ENCODE measurements around the gene C11orf24.

- no peak for TF ChIP-seq CTCF (IDR thresholded peaks at IDR 0.05)
- TF ChIP-seq EZH2 (IDR thresholded peaks at IDR 0.05; ENCODE audit: borderline replicate concordance, insufficient read depth, low read depth, low read length, poor library complexity, severe bottlenecking), result no peak
These were observed 5.5 kb downstream of the C11orf24 start for GRCh38 chr11:68266121-68266891.
